ENCODE data around the gene DNAAF1.

Gene DNAAF1

GRCh38 chr16:84220851-84221250, 75.7 kb downstream of the DNAAF1 start:
- no peaks in the 10 kb centered on the region for H3K79me2 ChIP-seq (ENCODE audit: control insufficient read depth, low read length)
- H3K4me2 ChIP-seq (ENCODE audit: low read length): no peak overlapping the region
- no peaks in the 10 kb centered on the region for H4K20me1 ChIP-seq (ENCODE audit: control insufficient read depth, insufficient read depth, low read depth, low read length)
- TF ChIP-seq EZH2phosphoT487 (IDR thresholded peaks at IDR 0.05; ENCODE audit: borderline replicate concordance, low read length) (no peak), CTCF (IDR thresholded peaks at IDR 0.05; ENCODE audit: low read depth, low read length, poor library complexity, severe bottlenecking) (no peak)
- H3K9me3 ChIP-seq (ENCODE audit: control insufficient read depth, insufficient read depth, low read length): no peaks in the 10 kb centered on the region
- H3K4me1 ChIP-seq (ENCODE audit: control insufficient read depth, low read length): no peaks in the 10 kb centered on the region
- H3K27ac ChIP-seq (ENCODE audit: low read depth, low read length): no peak overlapping the region
- H3K27me3 ChIP-seq (ENCODE audit: control insufficient read depth, low read length): no peaks in the 10 kb centered on the region
- H3K36me3 ChIP-seq (ENCODE audit: control insufficient read depth, low read length): no peaks in the 10 kb centered on the region
- no peak overlapping the region for H3K4me3 ChIP-seq (ENCODE audit: low read length)
- no peaks in the 10 kb centered on the region for H3K9me2 ChIP-seq (replicated peaks; ENCODE audit: control insufficient read depth, low read length)
- H3F3A ChIP-seq (ENCODE audit: control insufficient read depth, insufficient read depth): no peaks in the 10 kb centered on the region

- Histone ChIP-seq H3K9me2 (replicated peaks; ENCODE audit: control insufficient read depth, low read length) (no peaks in the 10 kb centered on the region), H3K27ac (ENCODE audit: low read depth, low read length) (no peak overlapping the region), H3K4me3 (ENCODE audit: low read length) (no peak overlapping the region), H3F3A (ENCODE audit: control insufficient read depth, insufficient read depth) (no peaks in the 10 kb centered on the region), H3K79me2 (ENCODE audit: control insufficient read depth, low read length) (no peaks in the 10 kb centered on the region), H4K20me1 (ENCODE audit: control insufficient read depth, insufficient read depth, low read depth, low read length) (no peaks in the 10 kb centered on the region), H3K27me3 (ENCODE audit: control insufficient read depth, low read length) (no peaks in the 10 kb centered on the region), H3K9me3 (ENCODE audit: control insufficient read depth, insufficient read depth, low read length) (no peaks in the 10 kb centered on the region), H3K4me2 (ENCODE audit: low read length) (no peak overlapping the region), H3K4me1 (ENCODE audit: control insufficient read depth, low read length) (no peaks in the 10 kb centered on the region), H3K36me3 (ENCODE audit: control insufficient read depth, low read length) (no peaks in the 10 kb centered on the region)
- TF ChIP-seq EZH2phosphoT487 (IDR thresholded peaks at IDR 0.05; ENCODE audit: borderline replicate concordance, low read length): no peak
- no peak for TF ChIP-seq CTCF (IDR thresholded peaks at IDR 0.05; ENCODE audit: low read depth, low read length, poor library complexity, severe bottlenecking)
Observed at GRCh38 chr16:84223456-84223855, 78.3 kb downstream of the DNAAF1 start.

GRCh38 chr16:84224554-84224953, 79.4 kb downstream of the DNAAF1 start:
- H3K36me3 ChIP-seq (ENCODE audit: control insufficient read depth, low read length): no peaks in the 10 kb centered on the region
- no peaks in the 10 kb centered on the region for H3K9me2 ChIP-seq (replicated peaks; ENCODE audit: control insufficient read depth, low read length)
- H4K20me1 ChIP-seq (ENCODE audit: control insufficient read depth, insufficient read depth, low read depth, low read length): no peaks in the 10 kb centered on the region
- H3K79me2 ChIP-seq (ENCODE audit: control insufficient read depth, low read length): no peaks in the 10 kb centered on the region
- H3K27me3 ChIP-seq (ENCODE audit: control insufficient read depth, low read length): no peaks in the 10 kb centered on the region
- no peak overlapping the region for H3K4me2 ChIP-seq (ENCODE audit: low read length)
- no peaks in the 10 kb centered on the region for H3F3A ChIP-seq (ENCODE audit: control insufficient read depth, insufficient read depth)
- no peak overlapping the region for H3K4me3 ChIP-seq (ENCODE audit: low read length)
- H3K4me1 ChIP-seq (ENCODE audit: control insufficient read depth, low read length): no peaks in the 10 kb centered on the region
- H3K9me3 ChIP-seq (ENCODE audit: control insufficient read depth, insufficient read depth, low read length): no peaks in the 10 kb centered on the region
- H3K27ac ChIP-seq (ENCODE audit: low read depth, low read length): no peak overlapping the region
- TF ChIP-seq EZH2phosphoT487 (IDR thresholded peaks at IDR 0.05; ENCODE audit: borderline replicate concordance, low read length) (no peak), CTCF (IDR thresholded peaks at IDR 0.05; ENCODE audit: low read depth, low read length, poor library complexity, severe bottlenecking) (no peak)

GRCh38 chr16:84225126-84225525, 80.0 kb downstream of the DNAAF1 start:
- Histone ChIP-seq H3K79me2 (ENCODE audit: control insufficient read depth, low read length) (no peaks in the 10 kb centered on the region), H4K20me1 (ENCODE audit: control insufficient read depth, insufficient read depth, low read depth, low read length) (no peaks in the 10 kb centered on the region), H3K9me3 (ENCODE audit: control insufficient read depth, insufficient read depth, low read length) (no peaks in the 10 kb centered on the region), H3K4me1 (ENCODE audit: control insufficient read depth, low read length) (no peaks in the 10 kb centered on the region), H3F3A (ENCODE audit: control insufficient read depth, insufficient read depth) (no peaks in the 10 kb centered on the region), H3K27me3 (ENCODE audit: control insufficient read depth, low read length) (no peaks in the 10 kb centered on the region), H3K4me2 (ENCODE audit: low read length) (no peak overlapping the region), H3K36me3 (ENCODE audit: control insufficient read depth, low read length) (no peaks in the 10 kb centered on the region), H3K9me2 (replicated peaks; ENCODE audit: control insufficient read depth, low read length) (no peaks in the 10 kb centered on the region), H3K4me3 (ENCODE audit: low read length) (no peak overlapping the region), H3K27ac (ENCODE audit: low read depth, low read length) (no peak overlapping the region)
- TF ChIP-seq EZH2phosphoT487 (IDR thresholded peaks at IDR 0.05; ENCODE audit: borderline replicate concordance, low read length): no peak
- TF ChIP-seq CTCF (IDR thresholded peaks at IDR 0.05; ENCODE audit: low read depth, low read length, poor library complexity, severe bottlenecking): no peak
